Panc1 (cell line): ENCODE measurements around the gene APBB1. TPM values are rescaled to one million over a fixed set of nuclear protein-coding genes. Genes with fewer than 3 reads are reported as not detected.

Experiments used
- ATAC-seq: fragments of 200-7000 bp; cut with Tn5 transposase; 2 replicates; pipeline ENCODE4 v1.9.1; 2020; ENCODE audit warnings: mild to moderate bottlenecking, moderate library complexity
- BruUV-seq: library from RNA; stranded (reverse); fragments of 400-500 nt; replicated peaks from 2 replicates; lab custom pipeline; 2021; lab: Mats Ljungman, UMichigan
- CTCF ChIA-PET: fragments of 300-600 bp; sonication (Branson Sonifier 250); formaldehyde crosslinking; loops from one replicate; lab custom pipeline; 2022; ENCODE audit warnings: antibody characterized with exemption; lab: Charles Lee
- POLR2A ChIA-PET: fragments of 300-600 bp; sonication (Branson Sonifier 250); formaldehyde crosslinking; loops from one replicate; lab custom pipeline; 2022; ENCODE audit warnings: antibody characterized with exemption; lab: Charles Lee
- DNase-seq: peaks from one replicate; pipeline ENCODE4 v3.0.0-alpha.2; 2010; ENCODE audit warnings: low read depth, low spot score
- H3K27ac ChIP-seq: 2 replicates; pipeline ENCODE4 v1.5.1; 2011; ENCODE audit warnings: mild to moderate bottlenecking, low read length, inconsistent platforms
- H3K27me3 ChIP-seq: fragments of 200-500 bp; sonication (Bioruptor generic); 2 replicates; pipeline ENCODE4 v1.6.0; 2014; ENCODE audit warnings: low read length, inconsistent platforms; ENCODE audit not compliant: control insufficient read depth, insufficient read depth
- H3K36me3 ChIP-seq: fragments of 200-500 bp; sonication (Bioruptor generic); 2 replicates; pipeline ENCODE4 v1.5.1; 2014; ENCODE audit warnings: inconsistent platforms, mild to moderate bottlenecking, low read length, moderate library complexity; ENCODE audit not compliant: control insufficient read depth, insufficient read depth
- H3K4me1 ChIP-seq: 2 replicates; pipeline ENCODE4 v1.5.1; 2011; ENCODE audit warnings: inconsistent platforms, mild to moderate bottlenecking, low read length, moderate library complexity; ENCODE audit not compliant: control insufficient read depth, insufficient read depth
- H3K4me3 ChIP-seq, 2 experiments: 2 replicates each; pipeline ENCODE4 v1.5.1; 2011 to 2012; ENCODE audit warnings: low read depth in 2 of 2, low read length in 2 of 2, mild to moderate bottlenecking in 2 of 2, inconsistent platforms in 1 of 2, moderate library complexity in 1 of 2
- H3K9me3 ChIP-seq: fragments of 200-500 bp; sonication (Bioruptor generic); 2 replicates; pipeline ENCODE4 v1.5.1; 2014; ENCODE audit warnings: low read depth, mild to moderate bottlenecking, inconsistent platforms, low read length, moderate library complexity; ENCODE audit not compliant: control insufficient read depth, insufficient read depth
- CTCF ChIP-seq: fragments of 450-650 bp; IDR thresholded peaks from 2 replicates; pipeline ENCODE4 v1.5.1; 2017; ENCODE audit warnings: mild to moderate bottlenecking
- POLR2AphosphoS5 ChIP-seq: IDR thresholded peaks from 2 replicates; pipeline ENCODE4 v1.6.1; 2012; ENCODE audit warnings: mild to moderate bottlenecking, low read depth, low read length, moderate library complexity
- REST ChIP-seq, 2 experiments: IDR thresholded peaks; 2 replicates each; pipeline ENCODE4 v1.6.1; 2011 to 2012; ENCODE audit warnings: low read depth in 2 of 2, control low read depth in 1 of 2, low read length in 1 of 2, mild to moderate bottlenecking in 1 of 2, moderate library complexity in 1 of 2; ENCODE audit not compliant: insufficient read depth in 1 of 2
- SIN3A ChIP-seq: IDR thresholded peaks from 2 replicates; pipeline ENCODE4 v1.6.1; 2012; ENCODE audit warnings: low read depth, mild to moderate bottlenecking, low read length, moderate library complexity, borderline replicate concordance; ENCODE audit not compliant: insufficient read depth
- TCF7L2 ChIP-seq: IDR thresholded peaks from 2 replicates; pipeline ENCODE4 v1.6.1; 2011; ENCODE audit warnings: mild to moderate bottlenecking, low read depth, low read length, inconsistent platforms
- in situ Hi-C: cut with HindIII; loops from 2 replicates; pipeline ENCODE4 v1.10.0; 2016; ENCODE audit warnings: low sequenced_read_pairs, low pct_unique_long_range_greater_than_20kb
- intact Hi-C: fragments of 100-400 bp; cut with micrococcal nuclease; formaldehyde crosslinking; loops from one replicate; pipeline ENCODE4 v1.10.0; 2022; ENCODE audit not compliant: unreplicated experiment
- total RNA-seq: library from RNA; stranded (reverse); gene quantifications from one replicate; pipeline ENCODE4 v1.2.1, GENCODE V29; 2021; ENCODE audit not compliant: unreplicated experiment

The APBB1 gene
- total RNA-seq, 1 experiment from 2014 or later, result 9.6 TPM

GRCh38 chr11:6456361-6457073, 37.6 kb upstream of the APBB1 start:
- no peaks in the 10 kb centered on the region for H3K9me3 ChIP-seq
- no peaks in the 10 kb centered on the region for H3K4me1 ChIP-seq
- no peak overlapping the region for H3K4me3 ChIP-seq
- TF ChIP-seq CTCF (no peak), TCF7L2 (no peak), POLR2AphosphoS5 (no peak), REST (IDR thresholded peaks at IDR 0.05; ENCODE audit: insufficient read depth in 1 of 2, low read depth in 2 of 2, low read length in 1 of 2) (no peak), SIN3A (no peak)
- no TSS peak for BruUV-seq
- no peaks in the 10 kb centered on the region; the same call in 1 of the 2 replicates for H3K36me3 ChIP-seq
- POLR2A ChIA-PET, result no interaction called here
- CTCF ChIA-PET, result interaction anchor here (1.9 kb wide), 1 partner anchor 77 kb away, joined by 6 read pairs; no protein-coding TSS in a partner anchor
- ATAC-seq (no peak), DNase-seq (no peak)
- in situ Hi-C loops, result no loop called here
- intact Hi-C loops, result no loop called here
- H3K27me3 ChIP-seq, result no peaks in the 10 kb centered on the region
- H3K27ac ChIP-seq, result no peak overlapping the region

GRCh38 chr11:6455070-6455469, 36.2 kb upstream of the APBB1 start:
- H3K27me3 ChIP-seq, result no peaks in the 10 kb centered on the region
- H3K27ac ChIP-seq, result no peak overlapping the region
- TF ChIP-seq REST (IDR thresholded peaks at IDR 0.05; ENCODE audit: insufficient read depth in 1 of 2, low read depth in 2 of 2, low read length in 1 of 2) (no peak), POLR2AphosphoS5 (no peak), CTCF (no peak), SIN3A (no peak), TCF7L2 (no peak)
- no peaks in the 10 kb centered on the region; the same call in 1 of the 2 replicates for H3K36me3 ChIP-seq
- ChIA-PET CTCF (no interaction called here), POLR2A (interaction anchor here (0.9 kb wide), 1 partner anchor 10 kb away, joined by 3 read pairs; no protein-coding TSS in a partner anchor)
- intact Hi-C loops (no loop called here), in situ Hi-C loops (no loop called here)
- H3K9me3 ChIP-seq, result no peaks in the 10 kb centered on the region
- DNase-seq (no peak), ATAC-seq (no peak)
- no peak overlapping the region for H3K4me3 ChIP-seq
- no peaks in the 10 kb centered on the region for H3K4me1 ChIP-seq
- no TSS peak for BruUV-seq
